HepG2 (cell line): Measurements from ENCODE around the gene MRPL14. TPM values are rescaled to one million over a fixed set of nuclear protein-coding genes. Genes with fewer than 3 reads are reported as not detected.

ENCODE experiments used
- ATF4 ChIP-seq, 2 experiments: fragments of 450-650 bp in 1 of 2; sonication (generic) in 1 of 2; formaldehyde crosslinking; IDR thresholded peaks; 2 replicates each; pipeline versions ENCODE4 v1.5.0 to v1.8.0; 2020 to 2022; ENCODE audit warnings: mild to moderate bottlenecking in 1 of 2, missing genetic modification reagents in 1 of 2
- CEBPG ChIP-seq: IDR thresholded peaks from 2 replicates; pipeline ENCODE4 v1.6.1; 2016
- DBP ChIP-seq: sonication (generic); formaldehyde crosslinking; IDR thresholded peaks from 2 replicates; pipeline ENCODE4 v1.4.0; 2020; ENCODE audit warnings: missing genetic modification reagents; ENCODE audit errors: not compliant biosample characterization
- RXRB ChIP-seq: IDR thresholded peaks from 2 replicates; pipeline ENCODE4 v1.6.1; 2016; ENCODE audit warnings: borderline replicate concordance, missing genetic modification reagents, missing compliant biosample characterization
- ZBTB44 ChIP-seq: sonication (generic); formaldehyde crosslinking; IDR thresholded peaks from 2 replicates; pipeline ENCODE4 v1.4.0; 2020; ENCODE audit warnings: missing genetic modification reagents
- ZFP36 ChIP-seq: fragments of 150-350 bp; IDR thresholded peaks from 2 replicates; pipeline ENCODE4 v1.6.1; 2018; ENCODE audit warnings: borderline replicate concordance, low read length, low read depth; ENCODE audit not compliant: partially characterized antibody
- ZMYM2 ChIP-seq: sonication (generic); formaldehyde crosslinking; IDR thresholded peaks from 2 replicates; pipeline ENCODE4 v1.8.0; 2022; ENCODE audit warnings: mild to moderate bottlenecking, missing genetic modification reagents
- ZNF138 ChIP-seq: sonication (generic); formaldehyde crosslinking; IDR thresholded peaks from 2 replicates; pipeline ENCODE4 v1.5.0; 2020; ENCODE audit warnings: mild to moderate bottlenecking, low read depth, missing genetic modification reagents
- ZNF20 ChIP-seq: sonication (generic); formaldehyde crosslinking; IDR thresholded peaks from 2 replicates; pipeline ENCODE4 v1.4.0; 2020; ENCODE audit warnings: mild to moderate bottlenecking, moderate library complexity, missing genetic modification reagents
- ZNF331 ChIP-seq: sonication (generic); formaldehyde crosslinking; IDR thresholded peaks from 2 replicates; pipeline ENCODE4 v1.4.0; 2020; ENCODE audit warnings: missing genetic modification reagents
- ZNF496 ChIP-seq: sonication (generic); formaldehyde crosslinking; IDR thresholded peaks from 2 replicates; pipeline ENCODE4 v1.8.1; 2023; ENCODE audit warnings: mild to moderate bottlenecking, moderate library complexity, missing genetic modification reagents; ENCODE audit not compliant: insufficient replicate concordance
- ZNF776 ChIP-seq: sonication (generic); formaldehyde crosslinking; IDR thresholded peaks from 2 replicates; pipeline ENCODE4 v1.4.0; 2020; ENCODE audit warnings: mild to moderate bottlenecking, missing genetic modification reagents
- ZNF790 ChIP-seq: sonication (generic); formaldehyde crosslinking; IDR thresholded peaks from 2 replicates; pipeline ENCODE4 v1.8.0; 2022; ENCODE audit warnings: missing genetic modification reagents, mild to moderate bottlenecking, borderline replicate concordance
- polyA plus RNA-seq, 8 experiments: library from polyadenylated mRNA; depleted of rRNA in 3 of 8; stranded (reverse) in 7 of 8; unstranded in 1 of 8; fragments of >200 nt; fragmentation: Illumina TruSeq in 4 of 8; extraction: Trizol in 4 of 8; gene quantifications; 2 replicates each; pipeline versions ENCODE4 v1.2.1 to v1.2.3, GENCODE V29; 2011 to 2016; ENCODE audit warnings: low read depth in 4 of 8, missing spikeins in 1 of 8, mixed read lengths in 1 of 8; ENCODE audit not compliant: insufficient read depth in 1 of 8
- total RNA-seq, 5 experiments: library from RNA; depleted of rRNA; stranded (reverse); fragments of >200 nt; fragmentation: Illumina TruSeq; extraction: Trizol; gene quantifications; 2 replicates each; pipeline ENCODE4 v1.2.3, GENCODE V29; 2016; ENCODE audit warnings: low read depth in 1 of 5
- TF ChIP-seq, protein P1 (sequence below): sonication (generic); formaldehyde crosslinking; IDR thresholded peaks from 2 replicates; pipeline ENCODE4 v1.5.0; 2020; ENCODE audit warnings: mild to moderate bottlenecking, missing genetic modification reagents, borderline replicate concordance
- TF ChIP-seq, protein P2 (sequence below): conservative IDR thresholded peaks from 2 replicates; pipeline ENCODE4 v1.6.1; 2018; ENCODE audit warnings: missing genetic modification reagents
- TF ChIP-seq, protein P3 (sequence below): sonication (generic); formaldehyde crosslinking; IDR thresholded peaks from 2 replicates; pipeline ENCODE4 v1.9.0; 2021; ENCODE audit warnings: missing genetic modification reagents, borderline replicate concordance

MRPL14 gene
- total and polyA plus RNA-seq, 2 of the 13 experiments (the other 11 are each of a cell fraction or from before 2014, with no cell fraction given) = 157 to 178 TPM

- TF ChIP-seq, protein P1, sequence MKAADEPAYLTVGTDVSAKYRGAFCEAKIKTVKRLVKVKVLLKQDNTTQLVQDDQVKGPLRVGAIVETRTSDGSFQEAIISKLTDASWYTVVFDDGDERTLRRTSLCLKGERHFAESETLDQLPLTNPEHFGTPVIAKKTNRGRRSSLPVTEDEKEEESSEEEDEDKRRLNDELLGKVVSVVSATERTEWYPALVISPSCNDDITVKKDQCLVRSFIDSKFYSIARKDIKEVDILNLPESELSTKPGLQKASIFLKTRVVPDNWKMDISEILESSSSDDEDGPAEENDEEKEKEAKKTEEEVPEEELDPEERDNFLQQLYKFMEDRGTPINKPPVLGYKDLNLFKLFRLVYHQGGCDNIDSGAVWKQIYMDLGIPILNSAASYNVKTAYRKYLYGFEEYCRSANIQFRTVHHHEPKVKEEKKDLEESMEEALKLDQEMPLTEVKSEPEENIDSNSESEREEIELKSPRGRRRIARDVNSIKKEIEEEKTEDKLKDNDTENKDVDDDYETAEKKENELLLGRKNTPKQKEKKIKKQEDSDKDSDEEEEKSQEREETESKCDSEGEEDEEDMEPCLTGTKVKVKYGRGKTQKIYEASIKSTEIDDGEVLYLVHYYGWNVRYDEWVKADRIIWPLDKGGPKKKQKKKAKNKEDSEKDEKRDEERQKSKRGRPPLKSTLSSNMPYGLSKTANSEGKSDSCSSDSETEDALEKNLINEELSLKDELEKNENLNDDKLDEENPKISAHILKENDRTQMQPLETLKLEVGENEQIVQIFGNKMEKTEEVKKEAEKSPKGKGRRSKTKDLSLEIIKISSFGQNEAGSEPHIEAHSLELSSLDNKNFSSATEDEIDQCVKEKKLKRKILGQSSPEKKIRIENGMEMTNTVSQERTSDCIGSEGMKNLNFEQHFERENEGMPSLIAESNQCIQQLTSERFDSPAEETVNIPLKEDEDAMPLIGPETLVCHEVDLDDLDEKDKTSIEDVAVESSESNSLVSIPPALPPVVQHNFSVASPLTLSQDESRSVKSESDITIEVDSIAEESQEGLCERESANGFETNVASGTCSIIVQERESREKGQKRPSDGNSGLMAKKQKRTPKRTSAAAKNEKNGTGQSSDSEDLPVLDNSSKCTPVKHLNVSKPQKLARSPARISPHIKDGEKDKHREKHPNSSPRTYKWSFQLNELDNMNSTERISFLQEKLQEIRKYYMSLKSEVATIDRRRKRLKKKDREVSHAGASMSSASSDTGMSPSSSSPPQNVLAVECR (CRISPR knock-in tag) = peak; percentile 43; the same call in 1 of the 2 replicates
- TF ChIP-seq ZNF331 (CRISPR knock-in tag) (peak; percentile 33), ZNF138 (no peak), ZMYM2 (no peak), ZNF496 (CRISPR knock-in tag) (no peak), ATF4 (CRISPR knock-in tag; IDR thresholded peaks at IDR 0.05) (no peak), ZNF20 (CRISPR knock-in tag) (no peak), RXRB (CRISPR knock-in tag) (peak; percentile 62), ZFP36 (no peak), ZNF776 (CRISPR knock-in tag) (peak; percentile 94), CEBPG (CRISPR knock-in tag) (no peak), DBP (CRISPR knock-in tag) (peak; percentile 69), ZBTB44 (CRISPR knock-in tag) (no peak), ZNF790 (CRISPR knock-in tag) (no peak; the same call in 1 of the 2 replicates)
- TF ChIP-seq, protein P2, sequence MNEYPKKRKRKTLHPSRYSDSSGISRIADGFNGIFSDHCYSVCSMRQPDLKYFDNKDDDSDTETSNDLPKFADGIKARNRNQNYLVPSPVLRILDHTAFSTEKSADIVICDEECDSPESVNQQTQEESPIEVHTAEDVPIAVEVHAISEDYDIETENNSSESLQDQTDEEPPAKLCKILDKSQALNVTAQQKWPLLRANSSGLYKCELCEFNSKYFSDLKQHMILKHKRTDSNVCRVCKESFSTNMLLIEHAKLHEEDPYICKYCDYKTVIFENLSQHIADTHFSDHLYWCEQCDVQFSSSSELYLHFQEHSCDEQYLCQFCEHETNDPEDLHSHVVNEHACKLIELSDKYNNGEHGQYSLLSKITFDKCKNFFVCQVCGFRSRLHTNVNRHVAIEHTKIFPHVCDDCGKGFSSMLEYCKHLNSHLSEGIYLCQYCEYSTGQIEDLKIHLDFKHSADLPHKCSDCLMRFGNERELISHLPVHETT (CRISPR knock-in tag) = peak; percentile 43; the same call in 1 of the 2 replicates
- TF ChIP-seq, protein P3, sequence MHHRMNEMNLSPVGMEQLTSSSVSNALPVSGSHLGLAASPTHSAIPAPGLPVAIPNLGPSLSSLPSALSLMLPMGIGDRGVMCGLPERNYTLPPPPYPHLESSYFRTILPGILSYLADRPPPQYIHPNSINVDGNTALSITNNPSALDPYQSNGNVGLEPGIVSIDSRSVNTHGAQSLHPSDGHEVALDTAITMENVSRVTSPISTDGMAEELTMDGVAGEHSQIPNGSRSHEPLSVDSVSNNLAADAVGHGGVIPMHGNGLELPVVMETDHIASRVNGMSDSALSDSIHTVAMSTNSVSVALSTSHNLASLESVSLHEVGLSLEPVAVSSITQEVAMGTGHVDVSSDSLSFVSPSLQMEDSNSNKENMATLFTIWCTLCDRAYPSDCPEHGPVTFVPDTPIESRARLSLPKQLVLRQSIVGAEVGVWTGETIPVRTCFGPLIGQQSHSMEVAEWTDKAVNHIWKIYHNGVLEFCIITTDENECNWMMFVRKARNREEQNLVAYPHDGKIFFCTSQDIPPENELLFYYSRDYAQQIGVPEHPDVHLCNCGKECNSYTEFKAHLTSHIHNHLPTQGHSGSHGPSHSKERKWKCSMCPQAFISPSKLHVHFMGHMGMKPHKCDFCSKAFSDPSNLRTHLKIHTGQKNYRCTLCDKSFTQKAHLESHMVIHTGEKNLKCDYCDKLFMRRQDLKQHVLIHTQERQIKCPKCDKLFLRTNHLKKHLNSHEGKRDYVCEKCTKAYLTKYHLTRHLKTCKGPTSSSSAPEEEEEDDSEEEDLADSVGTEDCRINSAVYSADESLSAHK = 0 out of 2 replicates have a peak, but pooled peaks have one; percentile 39
These were observed 50.7 kb downstream of the MRPL14 start (continued) for GRCh38 chr6:44076356-44077213.
